Esophagus squamous epithelium (tissue), 5 donors: Measurements from ENCODE around the gene CABP4. TPM values are rescaled to one million over a fixed set of nuclear protein-coding genes. Genes with fewer than 3 reads are reported as not detected.
A peak's percentile ranks its signal among the peaks of the same experiment; 100 is the strongest.

Experiments
- DNase-seq: peaks from one replicate; lab custom pipeline; 2025; lab: John Stamatoyannopoulos, UW
- H3K27ac ChIP-seq, 4 donors: fragments of 200-600 bp; sonication (generic); one replicate each; pipeline ENCODE4 v1.5.1; 2016 to 2019; ENCODE audit warnings: mild to moderate bottlenecking in 1 of 4
- H3K27me3 ChIP-seq, 4 donors: fragments of 200-600 bp; sonication (generic); 1 replicate in 3 of 4; 2 replicates in 1 of 4; pipeline versions ENCODE4 v1.5.1 to v1.6.0; 2017 to 2021; ENCODE audit warnings: antibody characterized with exemption in 1 of 4
- H3K36me3 ChIP-seq, 3 donors: fragments of 200-600 bp; sonication (generic); one replicate each; pipeline ENCODE4 v1.5.1; 2016 to 2019
- H3K4me1 ChIP-seq, 3 donors: fragments of 200-600 bp; sonication (generic); one replicate each; pipeline ENCODE4 v1.5.1; 2017 to 2019
- H3K4me3 ChIP-seq, 4 donors: fragments of 200-600 bp; sonication (generic); 1 replicate in 3 of 4; 2 replicates in 1 of 4; pipeline ENCODE4 v1.5.1; 2016 to 2019; ENCODE audit warnings: mild to moderate bottlenecking in 2 of 4, moderate library complexity in 1 of 4
- H3K9me3 ChIP-seq, 3 donors: fragments of 200-600 bp; sonication (generic); one replicate each; pipeline ENCODE4 v1.5.1; 2016 to 2019
- POLR2A ChIP-seq, 4 donors: fragments of 450-650 bp; IDR thresholded peaks; one replicate each; pipeline ENCODE4 v1.6.1; 2017; ENCODE audit warnings: antibody characterized with exemption in 4 of 4, mild to moderate bottlenecking in 4 of 4, moderate library complexity in 3 of 4
- WGBS, 2 donors: methylation state at CpG; one replicate each; pipeline ENCODE4 v1.1.5; 2018; 5-methylcytosine and 5-hydroxymethylcytosine counted together
- intact Hi-C: fragments of 100-400 bp; cut with DNase I; formaldehyde crosslinking; loops from one replicate; pipeline ENCODE4 v1.15.0; 2022
- total RNA-seq, 4 donors: library from RNA; depleted of rRNA; stranded (reverse); fragments of >200 nt; gene quantifications; one replicate each; pipeline ENCODE4 v1.1.0, GENCODE V29; 2016
- TF ChIP-seq, protein P1 (sequence below), 6 experiments: fragments of 450-650 bp in 4 of 6; fragments of 200-600 bp in 2 of 6; sonication (generic) in 2 of 6; IDR thresholded peaks; one replicate each; pipeline ENCODE4 v1.5.1; 2016 to 2019; ENCODE audit warnings: antibody characterized with exemption in 6 of 6, mild to moderate bottlenecking in 4 of 6, moderate library complexity in 4 of 6
- donor health status: DM: yes; HTN: yes; CAD: no.

CABP4 gene
- total RNA-seq, 4 donors from 2014 or later, result 0.38 TPM; not detected in 3

DNA sequence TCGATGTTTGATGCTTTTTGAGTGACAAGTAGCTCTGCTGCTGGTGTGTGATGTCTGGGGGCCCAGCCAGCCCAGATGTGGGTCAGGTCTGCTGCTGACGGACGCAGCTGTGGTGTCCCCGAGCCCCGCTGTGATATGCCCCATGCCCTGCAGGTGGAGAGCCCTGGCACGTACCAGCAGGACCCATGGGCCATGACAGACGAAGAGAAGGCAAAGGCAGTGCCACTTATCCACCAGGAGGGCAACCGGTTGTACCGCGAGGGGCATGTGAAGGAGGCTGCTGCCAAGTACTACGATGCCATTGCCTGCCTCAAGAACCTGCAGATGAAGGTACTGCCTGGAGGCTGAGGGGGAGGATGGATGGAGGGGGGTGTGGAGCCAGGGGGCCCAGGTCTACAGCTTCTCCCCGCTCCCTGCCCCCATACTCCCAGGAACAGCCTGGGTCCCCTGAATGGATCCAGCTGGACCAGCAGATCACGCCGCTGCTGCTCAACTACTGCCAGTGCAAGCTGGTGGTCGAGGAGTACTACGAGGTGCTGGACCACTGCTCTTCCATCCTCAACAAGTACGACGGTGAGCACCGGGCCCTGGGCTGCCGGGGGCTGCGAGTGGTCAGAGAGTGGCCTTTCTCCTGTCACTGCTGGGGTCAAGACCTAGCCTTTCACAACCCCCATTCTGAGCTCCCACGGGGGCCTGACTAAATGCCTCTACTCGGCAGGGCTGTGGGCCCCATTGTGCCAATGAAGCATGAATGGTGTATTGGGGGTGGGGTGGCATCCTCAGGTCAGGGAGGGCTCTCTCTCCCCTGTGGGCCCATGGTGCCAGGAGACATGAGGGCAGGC is 35.0 kb downstream of the CABP4 start:
- Histone ChIP-seq H3K27me3 (no peaks in the 10 kb centered on the region), H3K36me3 (peaks cover 43 to 84% (median 54%) of the 10 kb centered on the region in 3 donors), H3K9me3 (no peaks in the 10 kb centered on the region), H3K27ac (no peak overlapping the region), H3K4me1 (peaks cover 7 to 19% (median 10%) of the 10 kb centered on the region in 3 donors), H3K4me3 (no peak overlapping the region)
- intact Hi-C loops, result no loop called here
- TF ChIP-seq, protein P1, sequence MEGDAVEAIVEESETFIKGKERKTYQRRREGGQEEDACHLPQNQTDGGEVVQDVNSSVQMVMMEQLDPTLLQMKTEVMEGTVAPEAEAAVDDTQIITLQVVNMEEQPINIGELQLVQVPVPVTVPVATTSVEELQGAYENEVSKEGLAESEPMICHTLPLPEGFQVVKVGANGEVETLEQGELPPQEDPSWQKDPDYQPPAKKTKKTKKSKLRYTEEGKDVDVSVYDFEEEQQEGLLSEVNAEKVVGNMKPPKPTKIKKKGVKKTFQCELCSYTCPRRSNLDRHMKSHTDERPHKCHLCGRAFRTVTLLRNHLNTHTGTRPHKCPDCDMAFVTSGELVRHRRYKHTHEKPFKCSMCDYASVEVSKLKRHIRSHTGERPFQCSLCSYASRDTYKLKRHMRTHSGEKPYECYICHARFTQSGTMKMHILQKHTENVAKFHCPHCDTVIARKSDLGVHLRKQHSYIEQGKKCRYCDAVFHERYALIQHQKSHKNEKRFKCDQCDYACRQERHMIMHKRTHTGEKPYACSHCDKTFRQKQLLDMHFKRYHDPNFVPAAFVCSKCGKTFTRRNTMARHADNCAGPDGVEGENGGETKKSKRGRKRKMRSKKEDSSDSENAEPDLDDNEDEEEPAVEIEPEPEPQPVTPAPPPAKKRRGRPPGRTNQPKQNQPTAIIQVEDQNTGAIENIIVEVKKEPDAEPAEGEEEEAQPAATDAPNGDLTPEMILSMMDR (IDR thresholded peaks at IDR 0.05), result peak in 1 of 6 experiments; percentile 8
- TF ChIP-seq POLR2A (IDR thresholded peaks at IDR 0.05), result no peak
- DNase-seq, result no peak
- WGBS, 2 donors, result 66 to 81% methylated on average over 9 to 14 of the region's 23 CpGs

DNA sequence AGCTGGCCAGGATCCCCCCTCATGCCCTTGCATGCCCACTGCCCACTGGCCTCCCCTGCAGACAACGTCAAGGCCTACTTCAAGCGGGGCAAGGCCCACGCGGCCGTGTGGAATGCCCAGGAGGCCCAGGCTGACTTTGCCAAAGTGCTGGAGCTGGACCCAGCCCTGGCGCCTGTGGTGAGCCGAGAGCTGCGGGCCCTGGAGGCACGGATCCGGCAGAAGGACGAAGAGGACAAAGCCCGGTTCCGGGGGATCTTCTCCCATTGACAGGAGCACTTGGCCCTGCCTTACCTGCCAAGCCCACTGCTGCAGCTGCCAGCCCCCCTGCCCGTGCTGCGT is 35.5 kb downstream of the CABP4 start:
- intact Hi-C loops, result no loop called here
- WGBS, 2 donors, result 30 to 71% methylated on average over 4 to 10 of the region's 15 CpGs
- no peak for TF ChIP-seq POLR2A (IDR thresholded peaks at IDR 0.05)
- TF ChIP-seq, protein P1 (IDR thresholded peaks at IDR 0.05), result no peak
- H3K36me3 ChIP-seq, result peaks cover 43 to 90% (median 54%) of the 10 kb centered on the region in 3 donors
- no peaks in the 10 kb centered on the region for H3K27me3 ChIP-seq
- H3K4me1 ChIP-seq, result peaks cover 6 to 14% (median 7%) of the 10 kb centered on the region in 3 donors
- no peak for DNase-seq
- H3K9me3 ChIP-seq, result no peaks in the 10 kb centered on the region
- no peak overlapping the region for H3K27ac ChIP-seq
- H3K4me3 ChIP-seq, result no peak overlapping the region

DNA sequence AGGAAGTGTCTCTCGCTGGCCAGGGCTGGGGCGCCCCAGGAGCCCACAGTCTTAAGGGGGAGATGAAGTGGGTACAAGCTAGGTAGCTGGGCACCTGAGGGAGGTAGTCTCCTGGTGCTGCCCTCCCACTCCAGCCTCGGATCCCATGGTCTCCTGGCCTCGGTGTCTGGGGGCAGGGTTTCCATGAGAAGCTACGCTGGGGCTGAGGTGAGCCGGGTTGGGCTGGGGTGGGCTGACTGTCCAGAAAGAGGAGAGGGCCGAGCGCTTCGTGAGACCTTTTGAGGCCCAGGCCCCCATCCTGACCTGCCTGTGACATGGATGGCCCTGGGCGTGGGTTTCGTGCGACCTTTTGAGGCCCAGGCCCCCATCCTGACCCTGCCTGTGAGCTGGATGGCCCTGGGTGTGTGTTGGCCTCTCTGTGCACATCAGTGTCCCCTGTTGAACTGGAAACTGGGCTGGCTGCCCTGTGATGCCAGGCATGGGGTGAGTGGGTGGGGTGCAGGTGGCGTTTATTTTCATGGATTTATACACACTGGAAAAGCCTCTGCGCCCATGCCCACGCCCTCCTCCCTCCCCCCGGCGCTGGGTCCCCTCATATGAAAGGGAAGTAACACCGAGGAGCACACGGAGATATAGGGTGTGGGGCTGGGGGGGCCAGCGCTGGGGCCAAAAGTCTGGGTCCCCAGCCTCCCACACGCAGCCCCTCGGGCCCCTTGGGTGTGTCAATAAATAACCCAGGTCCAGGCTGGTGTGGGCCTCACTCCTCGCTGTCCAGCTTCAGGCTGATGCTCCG is 36.3 kb downstream of the CABP4 start:
- peaks cover 0 to 6% (median under 1%) of the 10 kb centered on the region in 3 donors for H3K4me1 ChIP-seq
- 80% methylated on average over 3 of the region's 24 CpGs; no CpG with 5 or more reads in 1 of the 2 donors for WGBS, 2 donors
- no peak overlapping the region for H3K27ac ChIP-seq
- H3K36me3 ChIP-seq, result peaks cover 43 to 97% (median 54%) of the 10 kb centered on the region in 3 donors
- intact Hi-C loops, result no loop called here
- no peak for TF ChIP-seq POLR2A (IDR thresholded peaks at IDR 0.05)
- TF ChIP-seq, protein P1 (IDR thresholded peaks at IDR 0.05), result no peak
- no peaks in the 10 kb centered on the region for H3K27me3 ChIP-seq
- no peak for DNase-seq
- no peak overlapping the region for H3K4me3 ChIP-seq
- H3K9me3 ChIP-seq, result no peaks in the 10 kb centered on the region

DNA sequence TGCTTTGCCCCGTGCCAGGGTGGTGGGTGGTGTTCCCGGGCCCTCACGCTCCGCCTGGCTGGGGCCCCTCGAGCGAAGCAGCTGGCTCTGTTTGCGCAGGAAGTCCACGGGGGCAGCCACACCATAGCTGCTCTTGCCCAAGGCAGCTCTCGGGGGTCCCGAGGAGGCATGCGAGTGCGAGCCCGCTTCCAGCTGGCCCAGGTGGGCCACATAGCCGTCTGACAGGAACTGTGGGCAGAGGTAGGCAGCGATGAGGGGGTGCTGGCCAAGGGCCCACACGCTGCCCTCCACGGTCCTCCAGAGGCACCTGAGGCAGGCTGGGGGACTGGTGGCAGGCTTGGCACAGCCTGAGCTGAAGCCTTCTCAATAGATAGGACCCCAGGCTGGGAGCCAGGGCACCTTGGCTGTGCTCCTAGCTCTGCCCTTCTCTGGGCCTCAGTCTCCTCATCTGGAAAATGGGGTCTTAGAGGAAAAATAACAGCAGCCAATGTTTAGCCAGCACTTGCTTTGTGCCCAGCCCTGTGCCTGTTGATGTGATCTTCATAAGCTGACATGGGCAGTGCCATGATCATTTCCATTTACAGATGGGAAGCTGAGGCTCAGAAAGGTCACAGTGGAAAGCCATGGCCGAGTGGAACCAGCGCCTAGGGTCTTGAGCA is 37.0 kb downstream of the CABP4 start:
- WGBS, 2 donors, result 100% methylated on average over 1 of the region's 19 CpGs; no CpG with 5 or more reads in 1 of the 2 donors
- H3K27ac ChIP-seq, result no peak overlapping the region

More for the DNA sequence above, 37.0 kb downstream of the CABP4 start:
- DNase-seq, result no peak
- Histone ChIP-seq H3K9me3 (no peaks in the 10 kb centered on the region), H3K36me3 (peaks cover 43 to 98% (median 49%) of the 10 kb centered on the region in 3 donors), H3K4me3 (no peak overlapping the region), H3K27me3 (no peaks in the 10 kb centered on the region), H3K4me1 (no peaks in the 10 kb centered on the region)
- intact Hi-C loops, result no loop called here
- TF ChIP-seq, protein P1 (IDR thresholded peaks at IDR 0.05), result no peak
- TF ChIP-seq POLR2A (IDR thresholded peaks at IDR 0.05), result no peak
